Astrocyte of the spinal cord (primary cell): Measurements from ENCODE around the gene TXNRD2.

Source experiments
- DNase-seq: peaks from one replicate; pipeline ENCODE4 v3.0.0; 2011; ENCODE audit warnings: low read depth, low spot score
- H3K4me3 ChIP-seq: 2 replicates; pipeline ENCODE4 v1.5.1; 2011; ENCODE audit warnings: low read depth, mild to moderate bottlenecking, low read length, moderate library complexity
- in situ Hi-C: cut with HindIII; loops from 2 replicates; pipeline ENCODE4 v1.10.0; 2017; ENCODE audit warnings: low sequenced_read_pairs
- TF ChIP-seq, protein P1 (sequence below): IDR thresholded peaks from 2 replicates; pipeline ENCODE4 v1.5.1; 2012; ENCODE audit warnings: low read depth, mild to moderate bottlenecking, low read length, inconsistent platforms

TXNRD2 gene

DNA sequence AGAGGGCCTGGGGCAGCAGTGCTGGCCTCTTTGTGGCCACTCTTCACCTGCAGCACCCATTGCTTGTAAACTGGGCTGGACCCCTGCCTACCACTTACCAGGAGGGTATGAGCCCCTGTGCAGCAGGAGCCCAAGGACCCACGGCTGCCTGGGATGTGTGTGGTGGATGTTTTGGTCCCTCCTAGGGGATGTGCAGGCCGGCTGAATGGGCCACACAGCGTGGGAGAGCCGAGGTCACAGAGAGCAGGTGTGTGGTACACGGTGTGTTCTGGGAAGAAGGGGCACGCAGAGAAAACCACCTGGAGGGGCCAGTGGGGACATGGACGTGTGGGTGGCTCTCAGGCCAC, 67.7 kb downstream of the TXNRD2 start:
- TF ChIP-seq, protein P1, sequence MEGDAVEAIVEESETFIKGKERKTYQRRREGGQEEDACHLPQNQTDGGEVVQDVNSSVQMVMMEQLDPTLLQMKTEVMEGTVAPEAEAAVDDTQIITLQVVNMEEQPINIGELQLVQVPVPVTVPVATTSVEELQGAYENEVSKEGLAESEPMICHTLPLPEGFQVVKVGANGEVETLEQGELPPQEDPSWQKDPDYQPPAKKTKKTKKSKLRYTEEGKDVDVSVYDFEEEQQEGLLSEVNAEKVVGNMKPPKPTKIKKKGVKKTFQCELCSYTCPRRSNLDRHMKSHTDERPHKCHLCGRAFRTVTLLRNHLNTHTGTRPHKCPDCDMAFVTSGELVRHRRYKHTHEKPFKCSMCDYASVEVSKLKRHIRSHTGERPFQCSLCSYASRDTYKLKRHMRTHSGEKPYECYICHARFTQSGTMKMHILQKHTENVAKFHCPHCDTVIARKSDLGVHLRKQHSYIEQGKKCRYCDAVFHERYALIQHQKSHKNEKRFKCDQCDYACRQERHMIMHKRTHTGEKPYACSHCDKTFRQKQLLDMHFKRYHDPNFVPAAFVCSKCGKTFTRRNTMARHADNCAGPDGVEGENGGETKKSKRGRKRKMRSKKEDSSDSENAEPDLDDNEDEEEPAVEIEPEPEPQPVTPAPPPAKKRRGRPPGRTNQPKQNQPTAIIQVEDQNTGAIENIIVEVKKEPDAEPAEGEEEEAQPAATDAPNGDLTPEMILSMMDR, result no peak
- DNase-seq, result no peak
- no peak overlapping the region for H3K4me3 ChIP-seq
- in situ Hi-C loops, result no loop called here

DNA sequence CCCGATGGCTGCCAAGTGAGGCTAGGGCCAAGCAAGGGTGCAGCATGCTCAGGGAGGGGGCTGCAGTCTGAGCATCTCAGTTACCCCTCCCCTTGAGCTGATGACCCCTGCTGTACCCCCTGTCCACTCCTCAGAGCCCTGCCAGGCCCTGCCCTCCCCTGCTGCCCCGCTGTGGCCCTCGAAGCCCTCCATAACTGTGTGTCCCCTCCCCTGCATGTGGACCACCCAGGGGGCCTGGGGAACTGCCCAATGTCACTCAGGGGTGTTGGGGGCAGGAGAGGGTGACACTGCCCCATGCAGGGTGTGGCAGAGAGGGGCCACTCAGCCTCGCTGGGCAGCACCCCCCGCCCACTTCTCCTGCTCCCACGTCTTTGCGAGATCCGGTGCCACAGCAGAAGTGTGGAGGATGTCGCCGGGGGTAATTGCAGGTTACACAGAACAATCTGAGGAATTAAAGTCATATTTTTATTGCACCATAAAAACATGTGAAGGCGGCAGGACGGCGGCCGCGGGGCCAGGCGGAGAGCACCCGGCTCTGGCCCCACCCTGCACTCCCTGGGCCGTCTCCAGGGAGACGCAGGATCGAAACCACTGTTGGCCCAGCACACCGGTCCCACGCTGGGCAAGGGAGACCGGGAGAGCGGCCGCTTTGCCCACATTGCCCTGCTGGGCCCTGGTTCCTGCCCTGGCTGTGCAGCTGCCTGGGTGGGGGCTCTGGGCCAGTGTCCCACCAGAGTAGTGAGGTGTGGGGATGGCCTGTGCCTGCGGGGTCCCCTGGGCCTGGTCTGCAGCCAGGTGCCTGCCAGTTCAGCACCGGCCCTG, 68.3 kb downstream of the TXNRD2 start:
- no peak overlapping the region for H3K4me3 ChIP-seq
- in situ Hi-C loops, result no loop called here
- TF ChIP-seq, protein P1, result no peak
- DNase-seq, result no peak

- H3K4me3 ChIP-seq, result no peak overlapping the region
- in situ Hi-C loops, result no loop called here
- no peak for DNase-seq
- TF ChIP-seq, protein P1, result no peak
Observed at GRCh38 chr22:19872779-19873137, 68.9 kb downstream of the TXNRD2 start.

DNA sequence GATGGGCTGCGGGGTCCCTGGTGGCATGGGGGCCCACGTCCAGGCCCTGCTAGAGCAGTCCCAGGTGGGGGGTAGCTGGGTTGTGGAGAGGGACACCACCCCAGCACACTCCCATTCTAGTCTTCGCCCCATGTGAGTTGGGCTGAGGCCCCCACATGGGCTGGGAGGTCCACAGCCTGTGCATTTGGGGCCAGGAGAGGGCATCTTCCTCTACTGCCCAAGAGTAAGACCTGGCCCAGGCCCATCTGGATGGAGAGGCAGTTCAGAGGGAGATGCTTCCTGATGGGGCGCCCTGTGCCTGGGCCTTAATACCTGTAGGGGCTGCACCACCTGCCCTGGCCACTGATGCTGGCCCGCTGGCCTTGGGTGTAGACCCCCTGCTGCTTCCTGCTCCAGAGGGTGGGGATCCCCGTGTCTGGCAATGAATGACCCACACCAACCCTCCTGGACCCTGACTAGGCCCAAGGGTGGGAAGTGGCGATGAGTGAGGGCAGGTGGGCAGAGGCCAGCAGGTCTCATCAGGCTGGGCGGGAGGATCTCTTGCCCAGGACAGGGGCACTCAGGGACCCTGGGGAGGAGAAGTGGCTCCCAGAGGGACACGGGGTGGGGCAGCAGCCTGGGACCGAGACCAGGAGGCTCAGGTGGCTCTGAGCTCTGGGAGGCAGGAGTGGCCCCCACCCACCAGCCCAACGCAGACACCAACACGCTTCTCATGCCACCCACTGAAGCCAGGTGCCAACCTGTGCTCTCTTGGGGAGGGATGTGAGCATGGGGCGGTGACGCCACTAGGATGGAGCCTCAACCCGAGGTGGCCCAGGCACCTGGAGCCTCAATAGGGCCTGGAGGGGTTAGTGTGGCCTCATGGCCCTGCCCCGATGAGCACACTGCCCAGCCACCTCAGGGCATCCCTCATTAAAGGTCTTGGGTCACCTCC, 69.5 kb downstream of the TXNRD2 start:
- in situ Hi-C loops, result no loop called here
- DNase-seq, result no peak
- TF ChIP-seq, protein P1, result no peak
- no peak overlapping the region for H3K4me3 ChIP-seq

- in situ Hi-C loops, result no loop called here
- TF ChIP-seq, protein P1, result no peak
- DNase-seq, result no peak
- H3K4me3 ChIP-seq, result no peak overlapping the region
Observed at GRCh38 chr22:19871023-19871844, 70.4 kb downstream of the TXNRD2 start.
